ENCODE data around the gene DAW1. TPM values are rescaled to one million over a fixed set of nuclear protein-coding genes. Genes with fewer than 3 reads are reported as not detected.

DAW1 gene
- total RNA-seq, 1 experiment from 2014 or later = 0.26 TPM

- BruUV-seq (replicated peaks) = no TSS peak
- TF ChIP-seq REST (IDR thresholded peaks at IDR 0.05; ENCODE audit: insufficient read depth in 1 of 2, low read depth in 2 of 2, low read length in 1 of 2) = no peak
- TF ChIP-seq TCF7L2 (IDR thresholded peaks at IDR 0.05; ENCODE audit: low read depth, low read length) = no peak
- no peak for TF ChIP-seq SIN3A (IDR thresholded peaks at IDR 0.05; ENCODE audit: borderline replicate concordance, insufficient read depth, low read depth, low read length)
- TF ChIP-seq CTCF (IDR thresholded peaks at IDR 0.05) = no peak
- no peak for TF ChIP-seq POLR2AphosphoS5 (IDR thresholded peaks at IDR 0.05; ENCODE audit: low read depth, low read length)
- Histone ChIP-seq H3K4me1 (ENCODE audit: control insufficient read depth, insufficient read depth, low read length) (no peaks in the 10 kb centered on the region), H3K27me3 (ENCODE audit: control insufficient read depth, insufficient read depth, low read length) (no peaks in the 10 kb centered on the region), H3K9me3 (ENCODE audit: control insufficient read depth, insufficient read depth, low read depth, low read length) (no peaks in the 10 kb centered on the region; the same call in 1 of the 2 replicates), H3K4me3 (ENCODE audit: low read depth in 2 of 2, low read length in 2 of 2) (no peak overlapping the region), H3K27ac (ENCODE audit: low read length) (no peak overlapping the region), H3K36me3 (ENCODE audit: control insufficient read depth, insufficient read depth, low read length) (no peaks in the 10 kb centered on the region)
- intact Hi-C loops (cut with micrococcal nuclease; ENCODE audit: unreplicated experiment) (no loop called here), in situ Hi-C loops (cut with HindIII; ENCODE audit: low pct_unique_long_range_greater_than_20kb, low sequenced_read_pairs) (no loop called here)
- CTCF ChIA-PET = no interaction called here
- DNase-seq (ENCODE audit: low read depth, low spot score) (no peak), ATAC-seq (no peak)
- POLR2A ChIA-PET = no interaction called here
These were observed 45.4 kb upstream of the DAW1 start for GRCh38 chr2:227826019-227826521.

- no peak for ATAC-seq
- Histone ChIP-seq H3K27me3 (ENCODE audit: control insufficient read depth, insufficient read depth, low read length) (no peaks in the 10 kb centered on the region), H3K9me3 (ENCODE audit: control insufficient read depth, insufficient read depth, low read depth, low read length) (no peaks in the 10 kb centered on the region; the same call in 1 of the 2 replicates), H3K4me3 (ENCODE audit: low read depth in 2 of 2, low read length in 2 of 2) (no peak overlapping the region), H3K27ac (ENCODE audit: low read length) (no peak overlapping the region), H3K4me1 (ENCODE audit: control insufficient read depth, insufficient read depth, low read length) (no peaks in the 10 kb centered on the region), H3K36me3 (ENCODE audit: control insufficient read depth, insufficient read depth, low read length) (no peaks in the 10 kb centered on the region)
- in situ Hi-C loops (cut with HindIII; ENCODE audit: low pct_unique_long_range_greater_than_20kb, low sequenced_read_pairs) = no loop called here
- POLR2A ChIA-PET = no interaction called here
- no TSS peak for BruUV-seq (replicated peaks)
- CTCF ChIA-PET = no interaction called here
- no peak for DNase-seq (ENCODE audit: low read depth, low spot score)
- intact Hi-C loops (cut with micrococcal nuclease; ENCODE audit: unreplicated experiment) = no loop called here
- TF ChIP-seq SIN3A (IDR thresholded peaks at IDR 0.05; ENCODE audit: borderline replicate concordance, insufficient read depth, low read depth, low read length) (no peak), REST (IDR thresholded peaks at IDR 0.05; ENCODE audit: insufficient read depth in 1 of 2, low read depth in 2 of 2, low read length in 1 of 2) (no peak), POLR2AphosphoS5 (IDR thresholded peaks at IDR 0.05; ENCODE audit: low read depth, low read length) (no peak), CTCF (IDR thresholded peaks at IDR 0.05) (no peak), TCF7L2 (IDR thresholded peaks at IDR 0.05; ENCODE audit: low read depth, low read length) (no peak)
These were observed 44.9 kb upstream of the DAW1 start for GRCh38 chr2:227826563-227826962.

Data from Panc1 (cell line).